Uterus (tissue), 4 donors: ENCODE data around the gene GDF9. TPM values are rescaled to one million over a fixed set of nuclear protein-coding genes. Genes with fewer than 3 reads are reported as not detected.
A peak's percentile ranks its signal among the peaks of the same experiment; 100 is the strongest.

Experiments
- DNase-seq, 2 donors: peaks; one replicate each; pipeline ENCODE4 v3.0.0-alpha.2; 2019 to 2020
- H3K27ac ChIP-seq, 2 donors: fragments of 200-600 bp; sonication (generic); 1 replicate in 1 of 2; 2 replicates in 1 of 2; pipeline ENCODE4 v1.5.1; 2016 to 2018
- H3K27me3 ChIP-seq, 2 donors: fragments of 200-600 bp; sonication (generic); one replicate each; pipeline ENCODE4 v1.5.1; 2018 to 2019; ENCODE audit warnings: control low read depth in 1 of 2
- H3K36me3 ChIP-seq, 2 donors: fragments of 200-600 bp; sonication (generic); one replicate each; pipeline ENCODE4 v1.5.1; 2019; ENCODE audit warnings: control low read depth in 1 of 2
- H3K4me1 ChIP-seq, 2 donors: fragments of 200-600 bp; sonication (generic); one replicate each; pipeline ENCODE4 v1.5.1; 2018 to 2019; ENCODE audit warnings: control low read depth in 1 of 2
- H3K4me3 ChIP-seq, 2 donors: fragments of 200-600 bp; sonication (generic); 1 replicate in 1 of 2; 2 replicates in 1 of 2; pipeline ENCODE4 v1.5.1; 2018 to 2019; ENCODE audit warnings: mild to moderate bottlenecking in 1 of 2
- H3K9me3 ChIP-seq, 2 donors: fragments of 200-600 bp; sonication (generic); one replicate each; pipeline ENCODE4 v1.5.1; 2019; ENCODE audit warnings: control low read depth in 1 of 2
- POLR2A ChIP-seq, 2 donors: fragments of 450-650 bp; IDR thresholded peaks; one replicate each; pipeline ENCODE4 v1.6.1; 2016; ENCODE audit warnings: antibody characterized with exemption in 2 of 2, mild to moderate bottlenecking in 1 of 2, moderate library complexity in 1 of 2
- intact Hi-C: fragments of 100-400 bp; cut with DNase I; formaldehyde crosslinking; loops from one replicate; pipeline ENCODE4 v1.15.1; 2023; ENCODE audit warnings: low total_unique reads
- total RNA-seq, 4 donors: library from RNA; depleted of rRNA in 3 of 4; stranded (reverse); fragments of >200 nt in 3 of 4; gene quantifications; one replicate each; pipeline versions ENCODE4 v1.1.0 to v1.2.4, GENCODE V29; 2014 to 2023
- TF ChIP-seq, protein P1 (sequence below), 4 experiments: fragments of 200-600 bp in 2 of 4; fragments of 450-650 bp in 2 of 4; sonication (generic) in 2 of 4; IDR thresholded peaks; one replicate each; pipeline ENCODE4 v1.5.1; 2016 to 2019; ENCODE audit warnings: antibody characterized with exemption in 4 of 4, mild to moderate bottlenecking in 2 of 4, moderate library complexity in 1 of 4
- donor health status: DM: yes; HTN: yes; CAD: no.

The GDF9 gene
- total RNA-seq, 4 donors from 2014 or later, result 0.18 to 1.8 (median 0.62) TPM; not detected in 1

DNA sequence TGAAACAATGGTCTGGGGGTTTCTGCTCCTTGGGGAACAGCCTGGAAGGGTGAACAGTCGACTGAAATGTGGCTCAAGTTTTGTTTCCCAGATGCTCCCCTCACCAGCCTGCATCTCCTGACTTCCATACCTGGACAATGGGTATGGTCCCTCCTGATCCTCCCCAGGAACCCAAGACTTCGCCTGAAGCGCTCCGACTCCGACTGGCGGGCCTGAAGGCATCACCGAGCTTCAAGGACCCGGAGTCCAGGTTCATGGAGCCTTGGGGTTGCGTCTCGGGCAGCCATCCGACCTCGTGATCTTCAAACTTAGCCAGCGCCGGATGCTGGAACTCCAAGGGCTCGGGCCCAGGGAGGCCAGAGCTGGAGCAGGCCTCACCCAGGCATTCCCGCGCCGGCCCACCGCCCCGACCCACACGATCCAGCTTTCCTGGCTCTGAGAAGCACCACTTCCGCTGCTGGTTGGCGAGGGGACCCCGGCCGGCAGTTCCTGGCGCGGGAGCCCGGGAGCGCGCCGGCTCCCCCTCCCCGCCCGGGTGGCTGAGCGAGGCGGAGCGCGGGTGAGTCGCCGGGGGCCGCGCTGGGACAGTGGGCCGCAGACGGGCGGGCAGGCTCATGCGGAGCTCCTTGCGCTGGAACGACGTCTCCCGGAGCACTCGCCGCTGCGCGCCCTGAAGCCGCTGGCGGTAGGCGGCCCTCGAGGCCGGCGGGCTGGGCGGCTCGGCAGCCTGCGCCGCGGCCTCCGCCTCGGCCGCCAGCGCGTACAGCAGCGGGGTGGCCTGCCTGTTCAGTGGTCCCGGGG lies 41.0 kb downstream of the GDF9 start:
- Histone ChIP-seq H3K36me3 (no peaks in the 10 kb centered on the region), H3K27ac (no peak overlapping the region), H3K9me3 (no peaks in the 10 kb centered on the region), H3K4me1 (peaks cover 0 to 3% of the 10 kb centered on the region in 2 donors), H3K27me3 (no peaks in the 10 kb centered on the region), H3K4me3 (no peak overlapping the region)
- no peak for DNase-seq
- TF ChIP-seq, protein P1, sequence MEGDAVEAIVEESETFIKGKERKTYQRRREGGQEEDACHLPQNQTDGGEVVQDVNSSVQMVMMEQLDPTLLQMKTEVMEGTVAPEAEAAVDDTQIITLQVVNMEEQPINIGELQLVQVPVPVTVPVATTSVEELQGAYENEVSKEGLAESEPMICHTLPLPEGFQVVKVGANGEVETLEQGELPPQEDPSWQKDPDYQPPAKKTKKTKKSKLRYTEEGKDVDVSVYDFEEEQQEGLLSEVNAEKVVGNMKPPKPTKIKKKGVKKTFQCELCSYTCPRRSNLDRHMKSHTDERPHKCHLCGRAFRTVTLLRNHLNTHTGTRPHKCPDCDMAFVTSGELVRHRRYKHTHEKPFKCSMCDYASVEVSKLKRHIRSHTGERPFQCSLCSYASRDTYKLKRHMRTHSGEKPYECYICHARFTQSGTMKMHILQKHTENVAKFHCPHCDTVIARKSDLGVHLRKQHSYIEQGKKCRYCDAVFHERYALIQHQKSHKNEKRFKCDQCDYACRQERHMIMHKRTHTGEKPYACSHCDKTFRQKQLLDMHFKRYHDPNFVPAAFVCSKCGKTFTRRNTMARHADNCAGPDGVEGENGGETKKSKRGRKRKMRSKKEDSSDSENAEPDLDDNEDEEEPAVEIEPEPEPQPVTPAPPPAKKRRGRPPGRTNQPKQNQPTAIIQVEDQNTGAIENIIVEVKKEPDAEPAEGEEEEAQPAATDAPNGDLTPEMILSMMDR (IDR thresholded peaks at IDR 0.05), result no peak
- no peak for TF ChIP-seq POLR2A (IDR thresholded peaks at IDR 0.05)
- intact Hi-C loops, result loop anchor here (10.0 kb wide), 1 partner anchor 60 kb away; no protein-coding TSS in a partner anchor

DNA sequence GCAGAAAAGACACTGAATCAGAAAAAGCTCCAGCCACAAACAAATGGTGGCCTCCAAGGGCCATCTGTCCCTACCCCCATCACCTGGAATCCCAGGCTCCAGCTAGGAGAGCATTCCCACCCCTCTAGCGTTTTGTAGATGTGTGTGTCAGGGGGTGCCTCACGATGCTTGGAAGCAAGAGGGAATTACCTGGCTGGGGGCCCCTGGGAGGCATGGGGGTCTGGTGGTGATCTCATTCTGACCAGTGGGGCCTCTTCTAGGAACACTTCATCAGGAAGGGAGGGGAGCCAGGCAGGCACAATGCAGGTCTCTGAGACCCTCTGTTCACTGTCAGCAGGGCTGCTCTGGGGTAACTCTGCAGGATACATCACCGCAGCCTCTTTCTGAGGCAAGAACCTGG lies 41.8 kb downstream of the GDF9 start:
- peaks cover 0 to 3% of the 10 kb centered on the region in 2 donors for H3K4me1 ChIP-seq
- DNase-seq, result no peak
- no peak overlapping the region for H3K27ac ChIP-seq
- no peaks in the 10 kb centered on the region for H3K9me3 ChIP-seq
- intact Hi-C loops, result loop anchor here (10.0 kb wide), 1 partner anchor 60 kb away; no protein-coding TSS in a partner anchor
- no peak for TF ChIP-seq POLR2A (IDR thresholded peaks at IDR 0.05)
- no peaks in the 10 kb centered on the region for H3K27me3 ChIP-seq
- H3K36me3 ChIP-seq, result no peaks in the 10 kb centered on the region
- H3K4me3 ChIP-seq, result no peak overlapping the region

DNA sequence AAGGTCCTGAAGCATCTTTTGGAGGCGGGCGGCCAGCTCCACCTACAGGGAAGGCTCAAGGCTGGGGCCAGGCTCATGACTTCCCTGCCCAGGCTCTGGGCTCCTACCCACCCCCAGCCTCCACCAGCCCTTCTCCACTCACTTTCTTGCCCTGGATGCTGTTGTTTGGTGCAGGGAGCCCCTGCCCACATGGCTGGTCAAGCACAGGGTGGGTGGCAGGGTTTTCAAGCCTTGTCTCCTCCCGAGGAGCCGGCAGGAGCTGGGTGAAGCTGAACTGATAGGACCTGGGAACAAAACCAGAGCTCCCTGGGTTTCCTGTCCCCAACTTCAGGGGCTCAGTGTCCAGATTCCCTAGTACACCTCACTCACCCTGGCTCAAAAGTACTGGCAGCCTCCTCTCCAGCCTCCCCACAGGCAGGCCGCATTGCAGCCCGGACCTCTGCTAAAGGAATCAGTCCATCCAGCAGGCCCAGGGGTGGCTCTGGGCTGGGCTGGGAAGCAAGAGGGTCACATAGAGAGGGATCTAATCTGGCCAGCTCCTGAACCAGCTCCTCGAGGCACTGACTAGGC lies 42.7 kb downstream of the GDF9 start:
- Histone ChIP-seq H3K4me1 (peaks cover 0 to 3% of the 10 kb centered on the region in 2 donors), H3K27ac (no peak overlapping the region), H3K9me3 (no peaks in the 10 kb centered on the region), H3K36me3 (no peaks in the 10 kb centered on the region), H3K4me3 (no peak overlapping the region), H3K27me3 (no peaks in the 10 kb centered on the region)
- DNase-seq, result no peak
- intact Hi-C loops, result loop anchor here (10.0 kb wide), 1 partner anchor 61 kb away; no protein-coding TSS in a partner anchor
- TF ChIP-seq, protein P1 (IDR thresholded peaks at IDR 0.05), result no peak
- no peak for TF ChIP-seq POLR2A (IDR thresholded peaks at IDR 0.05)

DNA sequence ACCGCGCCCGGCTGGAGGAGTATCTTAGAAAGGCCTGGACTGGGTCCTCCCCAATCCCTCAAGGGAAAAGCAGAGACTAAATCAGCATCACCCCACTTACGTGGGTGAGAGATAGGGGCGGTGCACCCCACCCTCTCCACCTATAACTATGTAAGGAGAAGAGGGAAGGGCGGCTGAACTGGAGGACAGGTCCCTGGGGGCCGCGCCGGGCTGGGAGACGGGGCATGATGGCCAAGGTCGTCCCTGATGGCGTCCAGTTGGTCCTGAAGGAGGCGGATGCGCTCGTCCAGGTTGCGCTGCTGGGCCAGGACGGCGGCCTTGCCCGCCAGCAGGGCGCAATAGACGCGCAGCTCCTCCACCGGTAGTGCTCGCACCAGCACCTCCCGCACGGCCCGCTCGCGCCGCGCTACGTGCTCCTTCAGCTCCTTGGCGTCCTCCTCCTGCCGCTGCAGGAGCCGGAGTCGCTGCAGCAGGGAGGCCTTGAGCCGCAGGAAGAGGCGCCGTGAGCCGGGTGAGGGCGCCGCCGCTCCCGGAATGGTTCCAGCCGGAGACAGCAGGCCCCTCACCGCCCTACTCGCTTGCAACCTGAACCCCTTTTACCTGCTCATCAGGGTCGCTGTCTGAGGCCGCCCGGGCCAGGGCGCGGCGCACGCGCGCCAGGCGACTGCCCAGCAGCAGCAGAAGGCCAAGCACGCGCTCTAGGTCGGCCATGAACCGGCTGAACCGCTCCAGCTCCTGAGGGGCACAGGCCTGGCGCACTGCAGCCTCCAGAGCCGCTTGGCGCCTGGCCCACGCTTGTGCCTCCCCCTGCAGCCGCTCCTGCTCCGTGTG lies 43.4 kb downstream of the GDF9 start:
- no peak overlapping the region for H3K27ac ChIP-seq
- no peaks in the 10 kb centered on the region for H3K27me3 ChIP-seq
- intact Hi-C loops, result loop anchor here (10.0 kb wide), 1 partner anchor 62 kb away; no protein-coding TSS in a partner anchor
- H3K4me1 ChIP-seq, result peaks cover 0 to 3% of the 10 kb centered on the region in 2 donors
- no peaks in the 10 kb centered on the region for H3K9me3 ChIP-seq
- peak in 1 of 2 donors; percentile 15 for DNase-seq
- no peak for TF ChIP-seq POLR2A (IDR thresholded peaks at IDR 0.05)
- TF ChIP-seq, protein P1 (IDR thresholded peaks at IDR 0.05), result peak in 1 of 4 experiments; percentile 19
- no peaks in the 10 kb centered on the region for H3K36me3 ChIP-seq
- no peak overlapping the region for H3K4me3 ChIP-seq

DNA sequence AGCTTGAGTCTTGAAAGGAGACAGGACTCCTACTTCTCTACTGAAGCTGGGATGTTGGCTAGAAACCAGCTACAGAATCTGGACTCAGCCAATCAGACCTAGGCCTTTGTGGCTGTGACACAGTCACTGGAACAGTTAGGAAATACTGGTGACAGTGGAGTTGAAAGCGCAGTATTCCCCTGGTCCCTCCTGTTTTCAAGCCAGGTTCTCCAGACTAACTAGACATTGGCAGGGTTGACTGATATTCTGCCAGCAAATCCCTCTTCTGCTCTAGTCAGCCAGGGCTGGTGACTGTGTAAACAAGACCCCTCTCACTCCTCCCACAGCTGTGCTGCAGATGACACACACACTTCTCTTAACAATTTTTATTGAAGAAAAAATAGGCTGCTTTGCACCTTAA lies 44.5 kb downstream of the GDF9 start:
- Histone ChIP-seq H3K4me3 (no peak overlapping the region), H3K4me1 (peaks cover 0 to 3% of the 10 kb centered on the region in 2 donors), H3K9me3 (no peaks in the 10 kb centered on the region), H3K27ac (no peak overlapping the region), H3K36me3 (no peaks in the 10 kb centered on the region), H3K27me3 (no peaks in the 10 kb centered on the region)
- no peak for DNase-seq
- TF ChIP-seq, protein P1 (IDR thresholded peaks at IDR 0.05), result no peak
- no peak for TF ChIP-seq POLR2A (IDR thresholded peaks at IDR 0.05)
- intact Hi-C loops, result loop anchor here (10.0 kb wide), 1 partner anchor 63 kb away; no protein-coding TSS in a partner anchor
